Fibroblast of pulmonary artery (primary cell): ENCODE results near the gene MOSPD2.

Experiments used
- DNase-seq: peaks from one replicate; pipeline ENCODE4 v3.0.0-alpha.2; 2010; ENCODE audit warnings: low read depth
- H3K4me3 ChIP-seq: replicated peaks from 2 replicates; pipeline ENCODE4 v1.5.1; 2011; ENCODE audit warnings: low read depth, mild to moderate bottlenecking, control low read depth, low read length, moderate library complexity
- TF ChIP-seq, protein P1 (sequence below): IDR thresholded peaks from 2 replicates; pipeline ENCODE4 v1.5.1; 2011; ENCODE audit warnings: mild to moderate bottlenecking, control low read depth, low read length, inconsistent platforms; ENCODE audit errors: missing control alignments

MOSPD2 gene

DNA sequence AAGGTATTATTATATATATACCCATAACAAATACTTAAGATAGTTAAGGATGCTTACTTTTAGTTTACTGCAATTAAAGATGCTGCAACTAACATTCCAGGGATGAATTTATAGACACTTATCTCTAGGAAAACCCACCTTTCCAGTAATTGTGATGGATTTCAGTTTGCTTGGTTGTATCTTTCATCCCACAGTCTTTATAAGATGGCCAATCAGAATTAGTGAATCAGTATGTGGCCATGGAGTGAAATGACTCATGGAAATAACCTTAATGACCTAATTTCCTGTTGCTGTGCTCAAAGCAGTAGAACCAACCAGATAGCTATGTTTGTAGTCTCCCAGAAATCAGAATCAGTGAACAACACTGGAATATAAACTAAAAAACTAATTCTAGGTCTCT is 26.4 kb downstream of the MOSPD2 start:
- H3K4me3 ChIP-seq = no peak overlapping the region
- TF ChIP-seq, protein P1, sequence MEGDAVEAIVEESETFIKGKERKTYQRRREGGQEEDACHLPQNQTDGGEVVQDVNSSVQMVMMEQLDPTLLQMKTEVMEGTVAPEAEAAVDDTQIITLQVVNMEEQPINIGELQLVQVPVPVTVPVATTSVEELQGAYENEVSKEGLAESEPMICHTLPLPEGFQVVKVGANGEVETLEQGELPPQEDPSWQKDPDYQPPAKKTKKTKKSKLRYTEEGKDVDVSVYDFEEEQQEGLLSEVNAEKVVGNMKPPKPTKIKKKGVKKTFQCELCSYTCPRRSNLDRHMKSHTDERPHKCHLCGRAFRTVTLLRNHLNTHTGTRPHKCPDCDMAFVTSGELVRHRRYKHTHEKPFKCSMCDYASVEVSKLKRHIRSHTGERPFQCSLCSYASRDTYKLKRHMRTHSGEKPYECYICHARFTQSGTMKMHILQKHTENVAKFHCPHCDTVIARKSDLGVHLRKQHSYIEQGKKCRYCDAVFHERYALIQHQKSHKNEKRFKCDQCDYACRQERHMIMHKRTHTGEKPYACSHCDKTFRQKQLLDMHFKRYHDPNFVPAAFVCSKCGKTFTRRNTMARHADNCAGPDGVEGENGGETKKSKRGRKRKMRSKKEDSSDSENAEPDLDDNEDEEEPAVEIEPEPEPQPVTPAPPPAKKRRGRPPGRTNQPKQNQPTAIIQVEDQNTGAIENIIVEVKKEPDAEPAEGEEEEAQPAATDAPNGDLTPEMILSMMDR = no peak
- DNase-seq = peak; percentile 64

DNA sequence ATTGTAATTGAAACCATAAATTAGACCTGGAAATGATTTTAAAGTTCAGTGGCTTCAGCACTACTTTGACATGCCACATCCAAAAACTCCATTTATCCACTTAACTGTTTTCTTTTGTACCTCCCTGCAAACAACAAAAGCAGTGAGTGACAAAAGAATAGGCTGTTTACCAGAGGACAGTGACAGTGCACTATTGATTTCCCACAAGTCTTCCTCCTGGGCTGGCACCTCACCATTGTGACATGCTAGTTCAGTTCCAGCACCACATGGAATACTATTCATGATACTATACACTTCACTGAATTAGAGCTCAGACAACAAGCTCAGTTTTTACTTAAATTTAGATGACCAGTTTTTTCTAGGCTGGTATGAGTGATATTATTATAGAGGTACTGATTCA is 29.3 kb downstream of the MOSPD2 start:
- no peak for DNase-seq
- TF ChIP-seq, protein P1 = no peak
- no peak overlapping the region for H3K4me3 ChIP-seq

DNA sequence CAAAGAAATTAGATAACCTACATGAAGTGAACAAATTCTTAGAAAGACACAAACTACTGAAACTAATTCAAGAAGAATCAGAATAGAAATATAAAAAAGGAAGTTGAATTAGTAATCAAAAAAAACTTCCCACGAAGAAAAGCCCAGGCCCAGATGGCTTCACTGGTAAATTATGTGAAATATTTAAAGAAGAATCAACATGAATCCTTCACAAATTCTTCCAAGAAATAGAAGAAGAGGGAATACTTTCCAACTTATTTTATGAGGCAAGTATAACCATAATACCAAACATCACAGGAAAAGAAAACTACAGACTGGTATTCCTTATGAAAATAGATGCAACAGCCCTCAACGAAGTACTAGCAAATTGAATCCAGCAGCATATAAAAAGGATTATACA is 30.7 kb downstream of the MOSPD2 start:
- no peak overlapping the region for H3K4me3 ChIP-seq
- DNase-seq = no peak
- TF ChIP-seq, protein P1 = no peak

DNA sequence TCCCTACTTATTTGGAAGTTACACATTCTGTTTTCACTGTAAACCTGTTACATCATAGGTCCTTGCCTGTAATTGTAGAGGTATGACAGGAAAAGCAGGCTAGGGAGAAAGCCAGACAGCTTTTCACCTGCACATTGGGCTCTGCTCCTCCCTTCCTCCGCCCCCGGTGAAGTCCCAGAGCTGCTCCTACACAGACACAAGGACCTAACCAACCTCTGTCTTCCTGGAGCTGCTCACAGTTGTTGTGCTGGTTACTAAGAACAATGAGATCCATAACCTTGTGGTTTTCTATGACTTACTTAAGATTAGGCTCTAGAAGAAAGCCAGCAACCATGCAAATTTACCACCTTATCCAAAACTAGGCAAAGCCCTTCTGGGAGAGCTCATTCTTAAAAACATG is 40.0 kb downstream of the MOSPD2 start:
- no peak overlapping the region for H3K4me3 ChIP-seq

DNA sequence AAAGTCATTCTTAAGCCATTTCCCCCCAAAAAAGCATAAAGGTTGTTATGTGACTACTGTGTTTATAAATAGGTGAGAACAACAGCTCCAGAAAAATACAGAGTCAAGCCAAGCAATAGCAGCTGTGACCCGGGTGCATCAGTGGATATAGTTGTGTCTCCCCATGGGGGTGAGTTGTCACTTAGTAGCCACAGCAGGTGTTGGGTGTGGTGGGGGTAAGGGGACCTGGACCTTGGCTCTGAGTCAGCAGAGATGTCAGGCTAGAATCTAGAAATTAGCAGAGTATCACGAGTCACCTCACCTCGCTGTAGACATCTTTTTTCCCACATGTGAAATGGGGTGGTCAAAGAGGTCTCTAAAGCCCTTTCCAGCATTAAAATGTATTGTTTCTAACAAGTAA is 42.4 kb downstream of the MOSPD2 start:
- no peak overlapping the region for H3K4me3 ChIP-seq
- TF ChIP-seq, protein P1 = no peak
- DNase-seq = no peak

More for the DNA sequence above, 40.0 kb downstream of the MOSPD2 start:
- DNase-seq = peak; percentile 53
- TF ChIP-seq, protein P1 = no peak

DNA sequence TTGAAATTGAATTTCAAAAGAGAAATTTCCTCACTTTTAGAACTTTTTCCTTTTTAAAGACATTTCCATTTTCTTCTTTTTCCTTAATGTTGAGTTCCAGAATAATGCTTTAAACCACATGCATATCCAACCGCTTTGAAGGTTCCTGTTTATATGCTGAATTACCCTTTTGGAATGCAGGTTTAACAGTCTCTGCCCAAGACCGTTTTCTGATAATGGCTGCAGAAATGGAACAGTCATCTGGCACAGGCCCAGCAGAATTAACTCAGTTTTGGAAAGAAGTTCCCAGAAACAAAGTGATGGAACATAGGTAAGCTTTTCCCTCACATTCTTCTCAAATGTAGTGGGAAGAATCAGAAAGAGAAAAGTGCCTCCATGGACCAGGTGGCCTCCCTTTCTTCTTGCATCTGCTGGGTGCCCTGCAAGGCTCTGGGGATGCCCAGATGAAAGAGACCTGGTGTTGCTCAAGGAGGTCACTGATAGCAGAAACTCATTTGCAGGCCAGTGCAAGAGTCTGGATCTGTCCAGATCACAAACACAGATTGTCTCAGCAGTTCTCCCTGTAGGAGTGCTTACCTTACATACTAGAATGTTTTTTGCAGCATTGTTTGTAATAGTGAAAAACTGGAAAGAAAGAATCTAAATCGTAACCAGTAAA is 42.9 kb downstream of the MOSPD2 start:
- peak; percentile 59 for DNase-seq
- no peak overlapping the region for H3K4me3 ChIP-seq
- TF ChIP-seq, protein P1 = no peak

DNA sequence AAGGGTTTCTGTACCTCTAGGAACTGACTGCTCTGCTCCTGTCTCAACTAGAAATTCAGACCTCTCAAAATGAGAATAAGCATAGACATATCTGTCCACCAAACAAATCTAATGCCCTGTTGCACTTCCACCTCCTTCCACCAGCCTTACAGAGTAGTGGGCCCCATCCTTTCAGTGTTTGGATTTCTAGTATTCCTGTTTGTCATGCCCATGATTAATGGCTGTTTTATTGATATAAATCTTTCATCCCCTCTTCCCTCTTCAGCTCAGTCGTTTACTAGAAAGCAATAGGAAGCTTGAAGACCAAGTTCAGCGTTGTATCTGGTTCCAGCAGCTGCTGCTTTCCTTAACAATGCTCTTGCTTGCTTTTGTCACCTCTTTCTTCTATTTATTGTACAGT is 46.2 kb downstream of the MOSPD2 start:
- TF ChIP-seq, protein P1 = no peak
- DNase-seq = no peak
- no peak overlapping the region for H3K4me3 ChIP-seq
